ENCODE data around the gene SMURF1. TPM values are rescaled to one million over a fixed set of nuclear protein-coding genes. Genes with fewer than 3 reads are reported as not detected.

Gene SMURF1
- total and polyA plus RNA-seq, 2 of the 8 experiments (the other 6 are each of a cell fraction or from before 2014, with no cell fraction given) = 9.6 to 24.5 TPM

DNA sequence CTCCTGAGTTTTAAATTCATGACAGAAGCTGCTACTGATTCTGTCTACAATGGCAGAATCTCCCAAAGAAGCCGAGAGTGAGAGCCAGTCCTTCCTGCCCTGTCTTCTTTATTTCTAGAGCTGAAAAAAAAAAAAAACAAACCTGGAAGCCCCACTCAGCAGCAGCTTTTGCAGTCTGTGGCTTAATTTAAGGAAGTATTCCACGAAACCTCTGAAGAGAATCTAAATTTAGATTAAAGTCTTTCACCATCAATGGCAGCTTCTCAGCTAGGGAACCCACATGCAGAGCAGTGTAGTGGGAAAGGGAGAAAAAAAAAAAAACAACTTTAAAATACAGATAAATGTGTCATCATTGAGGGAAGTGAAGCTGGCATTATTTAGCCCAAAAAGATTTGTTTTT is 23.4 kb downstream of the SMURF1 start:
- 72% methylated on average over 2 of the region's 2 CpGs; no CpG with 5 or more reads in 1 of the 2 experiments for WGBS, 2 experiments (ENCODE audit: extremely low coverage in 1 of 2, insufficient coverage in 1 of 2, insufficient read length in 1 of 2, insufficient replicate concordance in 2 of 2, low coverage in 1 of 2, low lambda C conversion rate in 2 of 2, missing lambda C conversion rate in 1 of 2)
- Histone ChIP-seq H3K4me2 (ENCODE audit: insufficient read depth in 1 of 2, low read depth in 2 of 2, low read length in 2 of 2) (no peak overlapping the region), H3K9ac (replicated peaks in 1 of 4; ENCODE audit: extremely low read depth in 1 of 4, low read depth in 3 of 4, low read length in 3 of 4) (no peak overlapping the region), H3K79me2 (ENCODE audit: control insufficient read depth in 1 of 2, insufficient read depth in 2 of 2, low read length in 2 of 2) (peaks cover 3 to 92% of the 10 kb centered on the region in 2 experiments; a peak in 3 of 4 replicates), H3K23me2 (ENCODE audit: low read depth, low read length) (no peaks in the 10 kb centered on the region), H4K20me1 (replicated peaks in 1 of 2; ENCODE audit: control insufficient read depth in 1 of 2, insufficient read depth in 2 of 2, low read length in 2 of 2) (peaks cover 5 to 8% of the 10 kb centered on the region in 2 experiments), H2BK15ac (ENCODE audit: low read length) (no peak overlapping the region), H2AFZ (ENCODE audit: low read length) (no peak overlapping the region), H4K8ac (ENCODE audit: extremely low read depth, insufficient read depth, low read length) (no peak overlapping the region), H3K27me3 (replicated peaks in 1 of 4; ENCODE audit: control insufficient read depth in 3 of 4, extremely low read depth in 1 of 4, insufficient read depth in 3 of 4, low read length in 3 of 4) (no peaks in the 10 kb centered on the region), H2AK5ac (ENCODE audit: low read depth, low read length) (no peak overlapping the region), H3K4ac (replicated peaks; ENCODE audit: insufficient read length, low read depth, low read length) (no peak overlapping the region), H3K56ac (replicated peaks; ENCODE audit: insufficient read length, low read depth, low read length) (no peak overlapping the region), H4K91ac (replicated peaks; ENCODE audit: insufficient read length, low read length) (no peak overlapping the region), H3K4me3 (ENCODE audit: extremely low read depth in 1 of 4, insufficient read depth in 2 of 4, low read depth in 3 of 4, low read length in 4 of 4) (no peak overlapping the region), H3K23ac (ENCODE audit: insufficient read length) (no peak overlapping the region), H4K5ac (ENCODE audit: insufficient read length, low read depth, low read length) (no peak overlapping the region), H3K79me1 (ENCODE audit: low read depth, low read length) (peaks cover 5% of the 10 kb centered on the region), H2BK12ac (ENCODE audit: low read depth, low read length) (no peak overlapping the region), H3K4me1 (replicated peaks in 1 of 4; ENCODE audit: control insufficient read depth in 3 of 4, insufficient read depth in 4 of 4, low read length in 3 of 4) (peaks cover 0 to 2% (median 0%) of the 10 kb centered on the region in 4 experiments; a peak in 2 of 7 replicates), H2BK20ac (ENCODE audit: low read length) (no peak overlapping the region), H2BK5ac (ENCODE audit: low read depth, low read length) (no peak overlapping the region), H3K18ac (ENCODE audit: extremely low read depth, low read length) (no peak overlapping the region), H3K36me3 (ENCODE audit: control insufficient read depth in 2 of 4, insufficient read depth in 4 of 4, low read length in 3 of 4) (no peaks in the 10 kb centered on the region), H3K9me3 (ENCODE audit: insufficient read depth in 2 of 2, low read depth in 1 of 2, low read length in 1 of 2) (no peaks in the 10 kb centered on the region), H3K27ac (ENCODE audit: low read depth, low read length) (no peak overlapping the region), H2BK120ac (replicated peaks; ENCODE audit: low read depth, low read length) (no peak overlapping the region), H3K14ac (ENCODE audit: insufficient read length) (no peak overlapping the region)
- FAIRE-seq = no peak
- POLR2A ChIA-PET (ENCODE audit: partially characterized antibody) = no interaction called here
- DNase-seq (ENCODE audit: low read depth in 1 of 2, low spot score in 2 of 2) = no peak
- CTCF ChIA-PET (ENCODE audit: partially characterized antibody) = interaction anchor here (1.2 kb wide), 1 partner anchor 118 kb away, joined by 4 read pairs; no protein-coding TSS in a partner anchor

Measured in H1 (cell line).